Erythroblast (primary cell): ENCODE data around the gene CAMSAP2.

Experiments
- DNase-seq, 2 experiments: peaks; one replicate each; lab custom pipeline; 2025; lab: John Stamatoyannopoulos, UW
- GATA1 ChIP-seq: IDR thresholded peaks from 2 replicates; pipeline ENCODE4 v1.6.1; 2011; ENCODE audit warnings: low read depth, mild to moderate bottlenecking, control low read depth, low read length, moderate library complexity
- POLR2A ChIP-seq: IDR thresholded peaks from 2 replicates; pipeline ENCODE4 v1.6.1; 2011; ENCODE audit warnings: mild to moderate bottlenecking, low read length

CAMSAP2 gene

GRCh38 chr1:200837931-200838571, 99.4 kb downstream of the CAMSAP2 start:
- TF ChIP-seq POLR2A (no peak), GATA1 (no peak)
- peak; percentile 5 to 34 for DNase-seq

- no peak for DNase-seq
These were observed 100.2 kb downstream of the CAMSAP2 start for GRCh38 chr1:200838676-200839445.

GRCh38 chr1:200845360-200845759, 106.7 kb downstream of the CAMSAP2 start:
- no peak for TF ChIP-seq POLR2A
- DNase-seq = no peak

More at GRCh38 chr1:200838676-200839445, 100.2 kb downstream of the CAMSAP2 start:
- TF ChIP-seq GATA1 (no peak), POLR2A (no peak)

GRCh38 chr1:200846398-200846797, 107.7 kb downstream of the CAMSAP2 start:
- DNase-seq = no peak

GRCh38 chr1:200849430-200849829, 110.7 kb downstream of the CAMSAP2 start:
- TF ChIP-seq POLR2A = no peak
- TF ChIP-seq GATA1 = no peak
- DNase-seq = no peak

More at GRCh38 chr1:200846398-200846797, 107.7 kb downstream of the CAMSAP2 start:
- TF ChIP-seq GATA1 (no peak), POLR2A (no peak)

- no peak for TF ChIP-seq POLR2A
- no peak for TF ChIP-seq GATA1
- DNase-seq = no peak
These were observed 111.9 kb downstream of the CAMSAP2 start for GRCh38 chr1:200850554-200850953.

- DNase-seq = no peak
These were observed 118.1 kb downstream of the CAMSAP2 start for GRCh38 chr1:200856716-200857357.

GRCh38 chr1:200857804-200858203, 119.1 kb downstream of the CAMSAP2 start:
- TF ChIP-seq POLR2A = no peak
- no peak for TF ChIP-seq GATA1
- no peak for DNase-seq

More at GRCh38 chr1:200856716-200857357, 118.1 kb downstream of the CAMSAP2 start:
- TF ChIP-seq GATA1 (no peak), POLR2A (no peak)

GRCh38 chr1:200861937-200862647, 123.4 kb downstream of the CAMSAP2 start:
- no peak for DNase-seq
- TF ChIP-seq POLR2A (no peak), GATA1 (no peak)

- TF ChIP-seq GATA1 (no peak), POLR2A (no peak)
- no peak for DNase-seq
These were observed 124.2 kb downstream of the CAMSAP2 start for GRCh38 chr1:200862713-200863415.

GRCh38 chr1:200866116-200866515, 127.4 kb downstream of the CAMSAP2 start:
- TF ChIP-seq POLR2A (no peak), GATA1 (no peak)

GRCh38 chr1:200866521-200866920, 127.8 kb downstream of the CAMSAP2 start:
- TF ChIP-seq POLR2A (no peak), GATA1 (no peak)
- DNase-seq = no peak

More at GRCh38 chr1:200866116-200866515, 127.4 kb downstream of the CAMSAP2 start:
- no peak for DNase-seq
